Measurements from ENCODE around the gene BAG3. TPM values are rescaled to one million over a fixed set of nuclear protein-coding genes. Genes with fewer than 3 reads are reported as not detected.

BAG3 gene
- total RNA-seq, 1 experiment from 2014 or later, result 57.6 TPM

GRCh38 chr10:119723161-119723560 lies 72.0 kb downstream of the BAG3 start:
- Histone ChIP-seq H3K4me1 (ENCODE audit: insufficient read depth, low read length, poor library complexity, severe bottlenecking) (peaks cover 14% of the 10 kb centered on the region), H3K9me3 (ENCODE audit: low read depth, low read length, poor library complexity, severe bottlenecking) (no peaks in the 10 kb centered on the region), H3K27me3 (replicated peaks; ENCODE audit: insufficient read depth, low read depth, low read length, poor library complexity) (no peaks in the 10 kb centered on the region), H3K36me3 (ENCODE audit: insufficient read depth, low read length, poor library complexity, severe bottlenecking) (no peaks in the 10 kb centered on the region), H3K4me3 (ENCODE audit: low read depth, low read length, poor library complexity, severe bottlenecking) (no peak overlapping the region), H3K27ac (ENCODE audit: low read depth, low read length, poor library complexity, severe bottlenecking) (no peak overlapping the region)
- TF ChIP-seq, protein P1, sequence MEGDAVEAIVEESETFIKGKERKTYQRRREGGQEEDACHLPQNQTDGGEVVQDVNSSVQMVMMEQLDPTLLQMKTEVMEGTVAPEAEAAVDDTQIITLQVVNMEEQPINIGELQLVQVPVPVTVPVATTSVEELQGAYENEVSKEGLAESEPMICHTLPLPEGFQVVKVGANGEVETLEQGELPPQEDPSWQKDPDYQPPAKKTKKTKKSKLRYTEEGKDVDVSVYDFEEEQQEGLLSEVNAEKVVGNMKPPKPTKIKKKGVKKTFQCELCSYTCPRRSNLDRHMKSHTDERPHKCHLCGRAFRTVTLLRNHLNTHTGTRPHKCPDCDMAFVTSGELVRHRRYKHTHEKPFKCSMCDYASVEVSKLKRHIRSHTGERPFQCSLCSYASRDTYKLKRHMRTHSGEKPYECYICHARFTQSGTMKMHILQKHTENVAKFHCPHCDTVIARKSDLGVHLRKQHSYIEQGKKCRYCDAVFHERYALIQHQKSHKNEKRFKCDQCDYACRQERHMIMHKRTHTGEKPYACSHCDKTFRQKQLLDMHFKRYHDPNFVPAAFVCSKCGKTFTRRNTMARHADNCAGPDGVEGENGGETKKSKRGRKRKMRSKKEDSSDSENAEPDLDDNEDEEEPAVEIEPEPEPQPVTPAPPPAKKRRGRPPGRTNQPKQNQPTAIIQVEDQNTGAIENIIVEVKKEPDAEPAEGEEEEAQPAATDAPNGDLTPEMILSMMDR (conservative IDR thresholded peaks at IDR 0.05; ENCODE audit: low read depth, low read length), result no peak
- TF ChIP-seq EZH2 (IDR thresholded peaks at IDR 0.05; ENCODE audit: borderline replicate concordance, low read depth, low read length, poor library complexity, severe bottlenecking), result no peak
- no TSS peak for BruUV-seq (replicated peaks)
- CTCF ChIA-PET, result no interaction called here
- POLR2A ChIA-PET (ENCODE audit: low non-redundant PET), result no interaction called here
- DNase-seq (ENCODE audit: low spot score), result no peak
- intact Hi-C loops (cut with micrococcal nuclease; ENCODE audit: unreplicated experiment), result no loop called here

GRCh38 chr10:119723624-119724023 lies 72.4 kb downstream of the BAG3 start:
- H3K4me3 ChIP-seq (ENCODE audit: low read depth, low read length, poor library complexity, severe bottlenecking), result no peak overlapping the region
- POLR2A ChIA-PET (ENCODE audit: low non-redundant PET), result no interaction called here
- no peak for DNase-seq (ENCODE audit: low spot score)
- CTCF ChIA-PET, result no interaction called here
- no TSS peak for BruUV-seq (replicated peaks)
- no peaks in the 10 kb centered on the region for H3K9me3 ChIP-seq (ENCODE audit: low read depth, low read length, poor library complexity, severe bottlenecking)
- no peak overlapping the region for H3K27ac ChIP-seq (ENCODE audit: low read depth, low read length, poor library complexity, severe bottlenecking)
- H3K36me3 ChIP-seq (ENCODE audit: insufficient read depth, low read length, poor library complexity, severe bottlenecking), result no peaks in the 10 kb centered on the region
- H3K27me3 ChIP-seq (replicated peaks; ENCODE audit: insufficient read depth, low read depth, low read length, poor library complexity), result no peaks in the 10 kb centered on the region
- intact Hi-C loops (cut with micrococcal nuclease; ENCODE audit: unreplicated experiment), result no loop called here
- TF ChIP-seq EZH2 (IDR thresholded peaks at IDR 0.05; ENCODE audit: borderline replicate concordance, low read depth, low read length, poor library complexity, severe bottlenecking), result no peak
- TF ChIP-seq, protein P1 (conservative IDR thresholded peaks at IDR 0.05; ENCODE audit: low read depth, low read length), result no peak
- peaks cover 17% of the 10 kb centered on the region for H3K4me1 ChIP-seq (ENCODE audit: insufficient read depth, low read length, poor library complexity, severe bottlenecking)

- TSS peak; percentile 83 for BruUV-seq (replicated peaks)
- no peaks in the 10 kb centered on the region for H3K36me3 ChIP-seq (ENCODE audit: insufficient read depth, low read length, poor library complexity, severe bottlenecking)
- no peaks in the 10 kb centered on the region for H3K27me3 ChIP-seq (replicated peaks; ENCODE audit: insufficient read depth, low read depth, low read length, poor library complexity)
- DNase-seq (ENCODE audit: low spot score), result no peak
- CTCF ChIA-PET, result interaction anchor here (0.6 to 2.4 kb wide), 3 partner anchors 10 to 182 kb away, joined by 3 to 13 read pairs (median 5); no protein-coding TSS in a partner anchor
- H3K9me3 ChIP-seq (ENCODE audit: low read depth, low read length, poor library complexity, severe bottlenecking), result no peaks in the 10 kb centered on the region
- peak overlapping the region; percentile 87 for H3K27ac ChIP-seq (ENCODE audit: low read depth, low read length, poor library complexity, severe bottlenecking)
- intact Hi-C loops (cut with micrococcal nuclease; ENCODE audit: unreplicated experiment), result no loop called here
- no peak for TF ChIP-seq EZH2 (IDR thresholded peaks at IDR 0.05; ENCODE audit: borderline replicate concordance, low read depth, low read length, poor library complexity, severe bottlenecking)
- TF ChIP-seq, protein P1 (conservative IDR thresholded peaks at IDR 0.05; ENCODE audit: low read depth, low read length), result no peak
- peak overlapping the region; percentile 97 for H3K4me3 ChIP-seq (ENCODE audit: low read depth, low read length, poor library complexity, severe bottlenecking)
- POLR2A ChIA-PET (ENCODE audit: low non-redundant PET), result interaction anchor here (1.0 kb wide), 1 partner anchor 13 kb away, joined by 3 read pairs; no protein-coding TSS in a partner anchor
- peaks cover 17% of the 10 kb centered on the region for H3K4me1 ChIP-seq (ENCODE audit: insufficient read depth, low read length, poor library complexity, severe bottlenecking)
These were observed 73.7 kb downstream of the BAG3 start for GRCh38 chr10:119724593-119725516.
